GM10266 (cell line): ENCODE measurements around the gene LAMTOR1.

ENCODE experiments used
- DNase-seq: peaks from one replicate; pipeline ENCODE4 v3.0.0; 2012; ENCODE audit errors: extremely low spot score
- TF ChIP-seq, protein P1 (sequence below): IDR thresholded peaks from 2 replicates; pipeline ENCODE4 v1.5.1; 2012; ENCODE audit warnings: mild to moderate bottlenecking, low read depth; ENCODE audit not compliant: control insufficient read depth, insufficient read depth; ENCODE audit errors: missing control alignments

Gene LAMTOR1

DNA sequence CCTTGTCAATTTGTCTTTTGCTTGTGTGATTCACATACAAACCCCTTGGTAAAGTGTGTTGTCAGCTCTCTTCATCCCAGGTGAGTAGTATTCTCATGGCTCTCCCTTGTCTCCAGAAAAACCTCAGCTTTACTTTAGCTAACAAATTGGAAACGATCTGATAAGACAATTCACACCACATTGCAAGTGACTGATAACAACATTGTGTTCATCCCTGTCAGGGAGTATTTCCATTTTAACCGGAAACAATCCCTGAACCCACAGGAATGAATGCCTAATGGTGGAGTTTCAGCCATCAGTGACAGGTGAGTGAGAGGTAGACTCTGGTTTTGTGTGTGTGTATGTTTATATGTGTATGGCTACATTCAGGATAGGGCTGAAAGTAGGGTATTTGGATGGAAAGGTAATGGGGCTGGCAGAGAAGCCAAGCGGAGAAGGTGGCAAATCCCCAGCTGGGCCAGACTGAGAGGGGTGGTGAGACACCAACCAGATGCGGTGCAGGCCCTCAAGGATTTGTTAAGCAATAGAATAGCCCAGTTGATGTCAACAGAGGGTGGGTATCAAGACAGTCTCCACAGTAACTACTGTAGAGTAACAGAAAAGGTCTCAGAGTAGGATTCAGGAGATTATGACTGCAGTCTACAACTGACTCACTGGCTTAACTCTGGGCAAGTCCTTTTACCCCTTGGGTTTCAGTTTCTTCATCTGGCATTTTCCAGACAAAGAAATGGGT is 14.9 kb downstream of the LAMTOR1 start:
- DNase-seq, result no peak
- TF ChIP-seq, protein P1, sequence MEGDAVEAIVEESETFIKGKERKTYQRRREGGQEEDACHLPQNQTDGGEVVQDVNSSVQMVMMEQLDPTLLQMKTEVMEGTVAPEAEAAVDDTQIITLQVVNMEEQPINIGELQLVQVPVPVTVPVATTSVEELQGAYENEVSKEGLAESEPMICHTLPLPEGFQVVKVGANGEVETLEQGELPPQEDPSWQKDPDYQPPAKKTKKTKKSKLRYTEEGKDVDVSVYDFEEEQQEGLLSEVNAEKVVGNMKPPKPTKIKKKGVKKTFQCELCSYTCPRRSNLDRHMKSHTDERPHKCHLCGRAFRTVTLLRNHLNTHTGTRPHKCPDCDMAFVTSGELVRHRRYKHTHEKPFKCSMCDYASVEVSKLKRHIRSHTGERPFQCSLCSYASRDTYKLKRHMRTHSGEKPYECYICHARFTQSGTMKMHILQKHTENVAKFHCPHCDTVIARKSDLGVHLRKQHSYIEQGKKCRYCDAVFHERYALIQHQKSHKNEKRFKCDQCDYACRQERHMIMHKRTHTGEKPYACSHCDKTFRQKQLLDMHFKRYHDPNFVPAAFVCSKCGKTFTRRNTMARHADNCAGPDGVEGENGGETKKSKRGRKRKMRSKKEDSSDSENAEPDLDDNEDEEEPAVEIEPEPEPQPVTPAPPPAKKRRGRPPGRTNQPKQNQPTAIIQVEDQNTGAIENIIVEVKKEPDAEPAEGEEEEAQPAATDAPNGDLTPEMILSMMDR, result no peak

DNA sequence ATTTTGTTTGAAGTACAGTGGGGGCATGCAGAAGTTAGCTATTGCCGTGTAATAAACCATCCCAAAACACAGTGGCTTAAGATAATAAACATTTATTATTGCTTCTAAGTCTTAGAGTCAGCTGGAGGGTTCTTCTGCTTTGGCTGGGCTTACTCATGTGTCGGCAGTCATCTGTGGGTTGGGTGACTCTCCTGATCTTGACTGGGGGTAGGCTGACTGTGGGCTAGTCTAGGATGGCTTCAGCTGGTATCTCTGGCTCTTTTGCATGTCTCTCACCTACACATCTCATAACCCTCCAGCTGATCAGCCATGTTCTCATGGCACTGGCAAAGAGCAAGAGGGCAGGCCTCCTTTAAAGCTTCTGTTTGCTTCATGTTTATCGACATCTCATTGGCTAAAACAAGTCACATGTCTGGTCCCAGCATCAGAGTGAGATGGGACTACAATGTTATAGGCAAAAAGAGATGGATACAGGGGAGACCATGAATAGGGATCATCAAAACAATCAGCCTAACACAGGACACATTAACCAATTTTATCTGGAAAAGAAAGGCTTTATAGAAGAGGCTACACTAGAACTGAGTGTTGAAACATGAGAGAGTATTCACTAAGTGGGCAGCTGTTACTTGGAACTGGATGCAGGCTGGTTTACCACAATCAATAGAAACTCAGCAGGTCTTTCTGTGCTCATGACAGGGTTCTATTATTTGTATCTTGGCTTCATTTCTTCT is 17.3 kb downstream of the LAMTOR1 start:
- DNase-seq, result no peak
- TF ChIP-seq, protein P1, result no peak

DNA sequence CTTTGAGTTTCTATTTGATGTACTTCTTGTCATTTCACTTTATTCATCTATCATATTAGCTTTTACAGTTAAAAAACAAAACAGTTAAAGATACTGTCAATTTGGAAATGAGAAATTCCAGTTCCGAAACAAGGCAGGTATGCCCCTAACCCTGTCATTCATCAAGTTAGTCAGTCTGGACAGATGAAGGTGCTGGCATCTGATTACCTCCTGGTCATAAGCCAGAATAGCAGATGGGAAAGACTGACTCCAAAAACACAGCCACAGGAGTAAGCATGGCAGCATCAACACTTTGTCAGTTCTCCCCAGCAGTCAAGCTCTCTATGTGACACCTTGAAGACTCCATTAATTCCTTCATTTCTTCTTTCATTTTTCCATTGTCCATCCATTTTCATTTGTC is 18.1 kb downstream of the LAMTOR1 start:
- TF ChIP-seq, protein P1, result no peak
- DNase-seq, result no peak

DNA sequence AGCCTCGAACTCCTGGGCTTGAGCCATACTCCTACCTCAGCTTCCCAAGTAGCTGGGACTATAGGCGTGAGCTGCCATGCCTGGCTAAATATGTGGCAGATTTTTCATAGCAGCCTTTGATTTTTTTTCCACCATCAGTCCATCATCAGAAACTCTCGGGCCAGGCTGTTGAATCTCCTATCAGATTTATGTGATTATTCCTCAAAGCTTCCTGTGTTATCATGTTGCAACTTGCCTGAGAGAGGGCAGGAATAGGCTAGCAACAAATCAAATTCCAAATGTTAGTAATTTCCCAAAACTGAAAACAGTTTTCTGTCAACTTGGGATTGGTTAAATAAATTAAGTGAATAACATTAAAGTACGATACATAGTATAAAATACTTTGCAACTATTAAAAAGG is 19.0 kb downstream of the LAMTOR1 start:
- TF ChIP-seq, protein P1, result no peak
- no peak for DNase-seq

DNA sequence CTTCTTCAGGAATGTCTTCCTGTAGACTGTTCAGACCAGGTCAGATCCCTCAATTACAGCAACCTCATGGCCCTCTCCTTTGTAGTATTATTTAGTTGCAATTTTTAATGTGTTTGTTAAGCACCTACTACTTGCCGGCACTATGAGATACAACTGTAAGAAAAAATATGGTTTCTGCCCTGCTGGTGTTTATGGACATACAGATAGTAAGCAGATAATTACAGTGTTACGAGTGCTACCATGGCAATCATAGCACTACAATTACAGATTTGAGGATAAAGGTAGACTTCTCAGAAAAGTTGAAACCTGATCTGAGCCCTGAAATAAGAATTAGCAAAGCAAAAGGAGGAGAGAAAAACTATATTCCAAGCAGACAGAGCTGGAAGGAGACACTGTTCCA is 19.7 kb downstream of the LAMTOR1 start:
- DNase-seq, result no peak
- TF ChIP-seq, protein P1, result no peak

DNA sequence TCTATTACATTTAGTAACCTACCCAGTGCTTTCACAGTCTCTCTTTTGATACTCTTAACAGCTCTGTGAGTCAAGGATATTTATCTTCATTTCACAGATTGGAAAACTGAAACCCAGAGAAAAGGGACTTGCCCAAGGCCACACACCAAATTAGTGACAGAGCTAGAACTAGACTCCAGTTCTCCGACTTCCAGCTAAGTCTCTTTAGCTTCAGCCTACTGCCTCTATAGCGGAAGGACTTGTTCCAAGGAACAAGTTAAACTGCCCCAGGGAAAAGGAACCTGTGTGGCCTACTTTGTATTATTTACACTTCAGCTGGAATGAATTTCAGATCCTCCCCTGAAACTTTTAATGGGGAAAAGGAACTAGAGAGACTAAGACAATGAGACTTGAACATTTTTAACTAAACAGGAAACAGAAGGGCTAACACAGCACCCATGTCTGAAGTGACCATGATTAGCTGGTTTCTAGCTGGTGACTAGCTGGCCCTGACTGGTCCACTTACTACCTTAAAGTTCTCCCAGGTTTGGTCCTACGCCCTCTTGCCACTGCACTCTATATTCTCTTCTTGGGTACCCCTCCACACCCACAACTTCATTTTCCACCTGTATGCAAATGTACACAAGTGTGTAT is 21.2 kb downstream of the LAMTOR1 start:
- no peak for DNase-seq

More for the DNA sequence above, 21.2 kb downstream of the LAMTOR1 start:
- TF ChIP-seq, protein P1, result no peak
